GM18858 (cell line): ENCODE measurements around the gene CCDC149.

ENCODE experiments used
- ATAC-seq: cut with Tn5 transposase; IDR thresholded peaks from one replicate; pipeline ENCODE4 v1.9.1; 2021; ENCODE audit not compliant: unreplicated experiment

Gene CCDC149

DNA sequence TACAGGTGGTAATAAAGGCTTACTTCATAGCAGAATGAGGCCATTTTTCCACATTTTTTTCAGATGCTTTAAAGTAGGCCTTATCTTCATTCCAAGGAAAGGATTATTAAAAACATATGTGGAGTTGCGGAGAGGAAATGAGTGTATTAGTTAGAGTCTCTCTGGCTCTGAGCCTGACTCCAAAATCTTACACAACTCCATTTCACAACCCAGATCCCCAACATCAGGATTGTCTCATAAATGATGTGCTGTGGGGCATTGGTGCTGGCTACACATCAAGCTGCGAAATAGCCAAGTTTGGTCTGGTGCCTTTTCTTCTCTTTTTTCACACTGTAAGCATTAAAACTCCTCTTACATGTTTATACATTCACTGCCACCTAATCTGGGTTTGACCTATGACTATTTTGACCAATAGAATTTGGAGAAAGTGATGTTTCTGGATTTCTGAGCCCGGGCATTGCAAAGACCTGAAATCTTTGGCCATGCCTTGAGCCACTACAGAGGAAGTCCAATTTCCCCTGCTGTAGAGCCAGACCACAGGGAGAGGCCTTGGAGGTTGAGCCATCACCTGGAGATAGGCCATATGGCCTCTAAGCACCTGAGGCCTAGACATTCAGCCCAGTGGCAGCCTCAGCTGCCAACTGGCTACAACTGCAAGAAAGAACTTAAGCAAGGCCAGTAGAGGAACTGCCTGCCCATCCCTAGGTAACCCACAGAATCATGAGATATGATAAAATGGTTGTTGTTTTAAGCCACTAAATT is 134.2 kb downstream of the CCDC149 start:
- no peak for ATAC-seq

DNA sequence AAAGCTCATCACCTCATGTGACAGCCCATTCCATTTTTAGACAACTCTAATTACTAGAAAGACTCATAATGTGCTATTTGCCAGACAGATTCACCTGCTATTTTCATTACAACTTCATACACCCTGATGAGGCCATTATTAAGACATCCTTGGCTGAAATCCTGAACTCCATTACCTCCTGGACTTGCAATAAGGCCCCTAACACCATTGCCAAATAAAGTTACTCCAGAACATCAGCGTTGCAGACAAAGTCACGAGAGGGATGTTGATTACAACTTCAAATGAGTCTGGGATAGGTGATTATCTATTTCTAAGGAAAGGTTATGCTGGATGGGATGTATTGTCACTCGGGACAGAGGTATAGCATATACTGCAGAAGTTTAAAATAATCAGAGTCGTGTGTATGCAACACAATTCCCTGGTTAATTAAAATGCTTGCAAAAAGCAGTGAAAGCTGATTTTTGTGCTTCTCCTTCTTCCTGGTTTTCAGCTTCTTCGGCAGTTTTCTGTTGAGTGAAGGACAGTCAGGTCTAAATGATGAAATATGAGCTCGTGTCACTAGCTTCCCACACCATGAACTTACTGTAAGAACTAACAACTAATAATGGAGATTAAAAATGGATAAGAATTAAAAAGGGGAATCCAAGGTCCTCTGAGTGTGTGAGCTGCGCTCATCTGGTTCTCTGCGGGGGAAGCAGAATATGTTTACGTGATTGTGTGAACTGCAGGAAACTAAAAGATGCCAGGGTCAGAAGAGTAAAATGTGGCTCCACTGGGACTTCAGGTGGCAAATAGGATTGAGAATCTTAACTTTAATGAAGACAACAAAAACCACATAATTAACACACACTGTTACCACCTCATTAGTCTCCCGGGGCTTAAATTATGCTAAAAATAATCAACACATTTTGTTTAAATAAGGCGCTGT is 135.0 kb downstream of the CCDC149 start:
- ATAC-seq: no peak

DNA sequence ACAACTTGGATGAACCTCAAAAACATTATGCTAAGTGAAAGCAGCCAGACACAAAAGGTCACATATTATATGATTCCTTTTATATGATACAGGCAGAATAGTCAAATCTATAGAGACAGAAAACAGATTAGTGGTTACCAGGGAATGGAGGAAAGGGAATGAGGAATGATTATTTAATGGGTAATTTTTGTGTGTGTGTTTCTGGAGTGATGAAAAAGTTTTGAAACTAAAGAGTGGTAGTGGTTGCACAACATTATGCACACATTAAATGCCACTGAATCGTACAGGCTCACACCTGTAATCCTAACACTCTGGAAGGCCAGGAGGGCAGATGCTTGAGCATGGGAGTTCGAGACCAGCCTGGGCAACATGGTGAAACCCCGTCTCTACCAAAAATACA is 137.1 kb downstream of the CCDC149 start:
- no peak for ATAC-seq

DNA sequence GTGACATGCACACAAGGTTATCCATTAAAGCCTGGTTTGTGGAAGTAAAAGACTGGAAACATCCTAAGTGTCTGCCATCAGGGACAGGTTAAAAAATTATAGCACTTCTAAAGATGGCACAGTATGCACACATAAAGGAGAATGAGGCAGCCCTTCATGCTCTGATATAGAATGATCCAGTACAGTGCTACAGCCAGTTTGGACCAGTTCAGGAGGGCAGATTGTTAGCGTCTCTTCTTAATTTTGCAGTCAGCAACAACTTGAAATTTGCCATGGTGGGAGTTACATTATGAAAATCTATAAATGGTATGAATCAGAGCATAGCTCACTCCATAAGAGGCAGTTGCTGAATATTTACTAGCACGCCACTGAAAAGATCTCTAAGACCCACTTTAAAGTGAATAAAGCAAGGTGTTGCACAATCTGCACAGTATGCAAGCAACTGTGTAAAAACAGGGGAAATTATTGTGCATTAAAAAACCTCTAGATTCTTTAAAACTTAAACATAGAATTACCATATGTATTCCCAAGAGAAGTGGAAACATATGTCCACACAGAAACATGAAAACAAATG is 137.7 kb downstream of the CCDC149 start:
- ATAC-seq: no peak

DNA sequence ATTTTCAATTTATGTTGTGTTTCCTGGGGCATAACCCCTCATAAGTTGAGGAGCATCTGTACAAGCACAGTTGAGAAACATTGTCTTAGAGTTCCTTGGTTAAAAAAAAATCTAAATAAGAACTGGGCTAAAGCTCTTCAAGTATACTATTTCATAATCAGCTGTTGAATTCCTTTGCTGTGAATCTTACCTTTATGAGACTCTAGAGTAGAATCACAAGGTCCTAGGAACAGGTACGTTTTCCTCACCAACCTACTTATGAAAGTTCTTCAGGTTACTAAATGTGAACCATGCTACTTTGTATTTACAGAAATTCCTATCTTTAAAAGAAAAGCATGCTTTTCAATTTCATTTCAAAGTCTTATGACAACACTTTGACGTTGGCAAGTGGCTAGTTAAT is 138.4 kb downstream of the CCDC149 start:
- no peak for ATAC-seq

DNA sequence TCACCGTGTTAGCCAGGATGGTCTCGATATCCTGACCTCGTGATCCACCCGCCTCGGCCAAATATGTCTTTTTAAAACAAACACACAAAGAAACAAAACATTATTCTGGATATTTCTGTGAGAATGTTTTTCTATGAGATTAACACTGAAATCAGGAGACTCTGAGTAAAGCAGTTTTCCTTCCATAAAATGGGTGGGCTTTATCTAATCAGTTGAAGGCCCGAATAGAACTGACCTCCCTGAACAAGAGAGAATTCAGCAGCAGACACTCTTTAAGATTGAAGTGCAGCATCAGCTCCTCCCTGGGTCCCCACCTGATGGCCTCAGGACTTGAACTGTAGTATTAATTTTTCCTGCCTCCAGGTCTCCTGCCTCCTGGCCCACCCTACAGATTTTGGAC is 139.9 kb downstream of the CCDC149 start:
- ATAC-seq: no peak

DNA sequence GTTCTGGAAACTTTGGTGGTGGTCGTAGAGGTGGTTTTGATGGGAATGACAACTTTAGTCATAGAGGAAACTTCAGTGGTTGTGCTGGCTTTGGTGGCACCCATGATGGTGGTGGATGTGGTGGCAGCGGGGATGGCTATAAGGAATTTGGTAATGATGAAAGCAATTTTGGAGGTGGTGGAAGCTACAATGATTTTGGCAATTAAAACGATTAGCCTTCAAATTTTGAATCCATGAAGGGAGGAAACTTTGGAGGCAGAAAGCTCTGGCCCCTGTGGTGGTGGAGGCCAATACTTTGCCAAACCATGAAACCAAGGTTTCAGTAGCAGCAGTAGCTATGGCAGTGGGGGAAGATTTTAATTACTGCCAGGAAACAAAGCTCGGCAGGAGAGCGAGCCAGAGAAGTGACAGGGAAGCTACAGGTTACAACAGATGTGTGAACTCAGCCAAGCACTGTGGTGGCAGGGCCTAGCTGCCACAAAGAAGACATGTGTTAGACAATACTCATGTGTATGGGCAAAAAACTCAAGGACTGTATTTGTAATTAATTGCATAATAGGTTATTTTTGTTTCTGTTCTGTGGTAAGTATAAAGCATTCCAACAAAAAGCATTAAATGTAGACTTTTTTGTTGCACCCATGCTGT is 140.7 kb downstream of the CCDC149 start:
- ATAC-seq: no peak

DNA sequence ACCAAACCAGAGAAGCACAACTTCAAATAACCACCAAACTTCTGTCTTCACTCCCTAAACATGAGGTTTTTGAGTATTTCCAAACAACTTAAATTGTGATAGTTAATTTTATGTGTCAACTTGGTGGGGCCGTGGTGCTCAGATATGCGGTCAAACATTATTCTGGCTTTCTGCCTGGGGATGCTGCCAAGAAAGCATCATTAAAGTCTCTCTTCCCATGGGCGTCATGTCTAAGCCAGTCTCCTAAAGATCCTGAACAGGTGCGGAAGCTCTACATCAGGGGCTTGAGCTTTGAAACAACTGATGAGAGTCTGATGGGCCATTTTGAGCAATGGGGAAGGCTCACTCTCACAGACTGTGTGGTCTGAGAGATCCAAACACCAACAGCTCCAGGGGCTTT is 141.6 kb downstream of the CCDC149 start:
- ATAC-seq: no peak

DNA sequence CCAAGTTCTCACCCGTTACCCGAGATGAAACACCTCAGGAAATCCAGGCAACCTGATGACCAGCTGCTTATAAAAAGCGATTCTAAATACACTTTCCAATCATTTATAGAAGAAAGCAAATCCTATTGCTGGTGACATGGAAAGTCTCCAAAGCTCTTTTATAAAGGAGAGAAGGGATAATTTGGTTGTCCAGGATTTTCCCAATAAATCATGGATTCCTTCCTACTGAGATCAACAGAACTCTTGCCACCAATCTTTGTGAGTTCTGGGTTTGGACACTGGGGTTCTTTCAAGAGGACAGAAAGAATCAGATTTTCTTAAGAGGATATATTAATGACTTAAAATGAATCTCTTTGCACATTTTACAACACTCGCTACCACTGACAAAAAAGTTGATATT is 142.2 kb downstream of the CCDC149 start:
- ATAC-seq: no peak

DNA sequence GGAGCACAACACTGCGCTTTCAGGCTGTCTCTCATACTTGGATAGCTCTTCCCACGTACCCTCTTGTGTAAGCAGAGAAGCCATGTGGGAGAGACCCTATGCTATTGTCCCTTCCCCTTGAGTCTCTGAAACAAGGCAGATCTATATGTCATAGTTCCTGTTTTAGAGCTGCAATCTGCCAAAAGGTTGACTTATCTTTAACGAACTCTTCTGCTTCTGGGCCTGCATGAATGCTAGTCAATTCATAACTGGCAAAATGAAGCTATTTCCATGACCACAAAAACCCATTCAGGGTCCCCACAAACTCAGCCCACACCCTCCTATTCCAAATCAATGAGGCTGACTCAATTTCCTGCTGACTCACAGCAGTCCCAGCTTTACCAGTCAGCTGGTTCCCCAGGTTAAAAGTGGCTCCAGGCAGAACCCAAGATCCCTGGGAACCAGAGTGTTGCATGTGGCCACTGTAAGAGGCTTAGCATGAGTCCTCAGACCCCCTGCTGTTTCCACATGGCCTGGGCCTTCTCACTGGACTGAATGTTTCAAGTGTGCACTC is 142.7 kb downstream of the CCDC149 start:
- ATAC-seq: peak; percentile 75

DNA sequence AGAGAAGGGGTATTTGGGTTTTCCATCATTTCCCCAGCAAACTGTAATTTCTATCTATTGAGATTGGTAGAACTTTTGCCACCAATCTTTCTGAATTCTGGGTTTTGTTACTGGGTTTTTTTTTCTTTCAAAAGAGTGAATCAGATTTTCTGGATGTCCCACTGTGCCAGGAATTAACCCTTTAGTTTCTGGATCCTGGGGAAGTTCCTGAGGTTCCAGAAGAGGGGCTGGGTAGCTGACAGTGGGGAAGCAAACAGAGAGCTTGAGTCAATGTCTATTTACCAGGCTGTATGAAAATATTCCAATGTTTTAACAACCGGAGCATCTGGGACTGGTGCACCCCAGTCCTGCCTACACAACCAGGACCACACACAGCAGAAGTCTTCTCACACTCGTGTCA is 143.3 kb downstream of the CCDC149 start:
- ATAC-seq: no peak

DNA sequence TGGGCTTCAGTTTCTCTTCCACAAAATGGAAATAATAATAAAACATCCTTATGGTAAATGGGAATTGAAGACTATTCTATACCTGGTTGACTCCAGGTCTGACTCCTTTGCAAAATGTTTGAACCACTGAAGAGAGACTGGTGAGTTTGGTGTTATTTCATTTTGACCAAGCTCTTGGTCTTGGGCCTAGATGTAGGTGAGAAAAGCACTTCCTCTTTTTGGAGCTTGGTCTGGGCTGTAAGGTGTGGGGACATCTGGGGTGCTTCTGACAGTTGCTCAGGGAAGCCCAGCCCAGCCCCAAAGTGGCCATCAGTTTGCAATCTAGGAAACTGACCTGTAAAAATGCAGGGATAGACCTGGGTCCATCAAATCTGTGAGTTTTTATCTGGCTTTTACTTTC is 144.2 kb downstream of the CCDC149 start:
- peak; percentile 75 for ATAC-seq

DNA sequence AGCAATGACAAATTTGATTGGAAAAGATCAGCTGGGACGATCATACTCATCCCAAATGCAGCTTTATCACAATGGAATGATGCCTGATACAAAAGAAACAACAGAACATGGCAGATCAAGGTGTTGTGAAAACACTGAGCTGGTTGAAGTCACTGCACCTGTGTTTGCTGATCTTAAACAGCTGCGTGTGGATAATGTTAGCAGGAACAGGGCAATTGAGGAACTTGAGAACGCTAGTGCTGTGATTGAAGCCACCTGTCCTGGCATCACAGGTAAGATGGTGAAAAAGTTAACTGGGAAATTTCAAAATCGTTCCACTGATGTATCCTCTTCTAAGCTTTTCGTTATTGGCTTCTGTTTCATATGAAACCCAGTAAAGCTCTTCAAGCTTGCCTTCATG is 144.8 kb downstream of the CCDC149 start:
- no peak for ATAC-seq

DNA sequence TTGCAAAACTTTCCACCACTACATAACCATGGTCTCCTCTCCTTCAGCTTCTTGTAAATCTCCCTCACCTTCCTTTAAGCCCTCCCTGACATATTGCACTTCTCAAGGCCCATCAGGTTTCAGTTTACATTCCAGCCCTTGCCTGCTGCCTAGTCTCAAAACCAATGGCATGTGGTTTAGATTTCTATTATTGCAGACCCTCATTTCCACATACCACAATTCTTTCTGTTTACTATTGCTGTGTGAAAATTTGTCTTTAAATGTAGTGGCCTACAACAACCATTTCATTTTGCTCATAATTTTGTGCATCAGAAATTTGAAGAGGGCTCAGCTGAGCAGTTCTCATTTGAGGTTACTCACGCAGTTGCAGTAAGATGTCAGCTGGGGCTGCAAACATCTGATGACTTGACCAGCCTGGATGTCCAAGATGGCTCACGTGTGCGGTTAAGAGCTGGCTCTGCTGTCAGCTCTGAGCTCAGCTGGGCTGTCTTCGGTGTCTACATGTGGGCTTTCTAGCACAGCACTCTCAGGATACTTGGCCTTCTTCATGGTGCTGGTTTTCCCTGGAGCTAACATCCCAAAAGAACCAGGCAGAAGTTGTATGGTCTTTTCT is 147.4 kb downstream of the CCDC149 start:
- ATAC-seq: no peak

DNA sequence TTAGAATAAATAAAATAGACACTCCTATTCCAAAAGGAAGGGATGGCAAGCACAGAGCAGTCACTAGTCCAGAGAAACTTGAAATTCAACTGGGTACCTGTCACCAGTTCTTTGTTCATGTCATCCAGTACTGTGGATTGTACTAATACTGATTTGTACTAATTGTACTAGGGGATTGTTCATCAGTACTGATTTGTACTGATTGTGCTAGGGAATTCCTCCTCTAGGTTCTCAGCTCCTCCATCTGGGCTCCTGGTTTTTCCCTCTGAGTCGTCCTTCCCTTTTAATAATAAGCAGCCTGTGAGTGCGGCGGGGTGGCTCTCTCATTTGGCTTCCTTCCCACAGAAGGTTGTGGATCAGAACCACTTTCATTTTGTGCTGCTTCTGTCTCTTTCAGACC is 148.5 kb downstream of the CCDC149 start:
- no peak for ATAC-seq

DNA sequence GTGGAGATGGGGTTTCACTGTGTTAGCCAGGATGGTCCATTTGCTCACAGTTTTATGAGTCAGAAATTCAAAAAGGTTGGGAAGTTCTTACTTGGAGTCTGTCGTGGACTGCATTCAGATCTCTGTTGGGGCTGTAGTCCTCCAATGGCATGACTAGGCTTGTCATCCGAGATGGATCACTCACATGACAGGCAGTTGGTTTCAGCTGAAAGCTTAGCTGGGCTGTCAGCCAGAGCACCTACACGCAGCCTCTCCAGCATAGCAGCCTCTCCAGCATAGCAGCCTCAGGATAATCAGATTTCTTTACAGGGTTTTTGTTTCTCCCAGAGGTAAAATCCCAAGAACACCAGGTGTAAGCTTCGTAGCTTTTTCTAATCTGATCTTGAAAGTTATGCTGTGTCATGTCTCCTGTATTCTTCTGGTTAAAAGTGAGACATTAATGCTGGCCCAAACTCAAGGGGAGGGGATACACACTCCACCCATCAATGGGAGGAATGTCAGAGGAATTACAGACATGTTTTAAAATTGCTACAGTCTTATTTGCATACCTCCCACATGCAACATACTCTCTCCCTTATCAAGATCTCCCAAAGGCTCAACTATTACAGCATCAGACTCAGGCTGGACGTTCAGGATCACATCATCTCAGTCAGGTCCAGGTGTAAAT is 149.1 kb downstream of the CCDC149 start:
- ATAC-seq: no peak
